Measurements from ENCODE around the gene BHLHA9.
"Not testable (repeated sequence)": the region's sequence is repeated elsewhere in the genome, so short reads cannot be mapped to it uniquely, and the experiment has no call there.

- TF ChIP-seq POLR2AphosphoS5 (IDR thresholded peaks at IDR 0.05; ENCODE audit: borderline replicate concordance, low read depth, low read length); EZH2 (IDR thresholded peaks at IDR 0.05): not testable (repeated sequence)
Measured at GRCh38 chr17:1240426-1240825, 29.8 kb upstream of the BHLHA9 start.

All from SK-N-MC (cell line).